SW480 (cell line): ENCODE data around the gene TMEM94.
A peak's percentile ranks its signal among the peaks of the same experiment; 100 is the strongest.
"Not testable (repeated sequence)": the region's sequence is repeated elsewhere in the genome, so short reads cannot be mapped to it uniquely, and the experiment has no call there.

ENCODE experiments used
- DNase-seq: peaks from one replicate; pipeline ENCODE4 v3.0.0-alpha.2; 2016; ENCODE audit warnings: low spot score

Gene TMEM94

DNA sequence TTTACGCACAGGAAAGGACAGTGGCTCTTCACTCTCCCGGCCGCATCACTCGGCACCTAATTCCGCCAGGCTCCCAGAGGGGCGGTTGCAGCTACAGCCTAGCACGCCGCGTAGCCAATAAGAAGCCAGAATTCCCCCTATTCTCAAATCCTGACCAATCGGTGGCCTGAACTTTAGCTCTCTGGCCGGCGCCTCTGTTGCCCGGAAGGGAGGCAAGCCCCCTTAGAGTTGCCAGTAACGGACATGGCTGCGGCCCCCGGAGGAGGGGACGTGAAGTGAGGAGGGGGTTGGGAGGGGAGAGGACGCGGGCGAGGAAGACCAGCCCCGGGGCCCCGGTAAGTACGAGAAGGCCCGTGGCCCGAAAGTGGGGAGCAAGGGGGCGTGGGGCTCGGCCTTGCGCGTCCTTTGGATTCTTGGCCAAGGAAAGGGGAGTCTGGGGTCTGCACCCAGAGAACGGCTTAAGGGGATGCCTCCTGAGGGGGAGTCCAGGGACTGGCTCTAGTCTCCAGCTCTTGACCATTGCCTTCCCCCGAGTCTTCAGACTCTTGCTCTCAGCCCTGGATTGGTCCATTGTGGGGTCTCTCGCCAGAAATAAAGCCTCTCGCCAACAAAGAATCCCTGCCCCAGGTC lies at the start of gene TMEM94:
TSS of gene TMEM94 (plus strand) at position 219 of the 630 bp plus-strand sequence. CDS start 15,271 bp downstream, outside the sequence.
- peak; percentile 97 for DNase-seq

GRCh38 chr17:75407655-75408352 lies 48.6 kb upstream of the TMEM94 start:
- DNase-seq, result no peak

GRCh38 chr17:75410141-75410540 lies 46.3 kb upstream of the TMEM94 start:
- no peak for DNase-seq

GRCh38 chr17:75411328-75412067 lies 44.9 kb upstream of the TMEM94 start:
- DNase-seq, result no peak

GRCh38 chr17:75412455-75413317 lies 43.7 kb upstream of the TMEM94 start:
- DNase-seq, result peak; percentile 62

GRCh38 chr17:75414488-75414887 lies 41.9 kb upstream of the TMEM94 start:
- DNase-seq, result no peak

DNA sequence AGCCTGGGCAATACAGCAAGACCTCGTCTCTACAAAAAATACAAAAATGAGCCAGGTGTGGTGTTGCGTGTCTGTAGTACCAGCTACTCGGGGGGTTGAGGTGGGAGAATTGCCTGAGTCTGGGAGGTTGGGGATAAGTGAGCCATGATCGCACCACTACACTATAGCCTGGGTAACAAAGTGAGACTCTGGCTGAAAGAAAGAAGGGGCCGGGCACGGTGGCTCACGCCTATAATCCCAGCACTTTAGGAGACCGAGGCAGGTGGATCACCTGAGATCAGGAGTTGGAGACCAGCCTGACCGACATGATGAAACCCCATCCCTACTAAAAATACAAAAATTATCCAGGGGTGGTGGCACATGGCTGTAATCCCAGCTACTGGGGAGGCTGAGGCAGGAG lies 40.4 kb upstream of the TMEM94 start:
- no peak for DNase-seq

- no peak for DNase-seq
Observed at GRCh38 chr17:75417054-75417580, 39.3 kb upstream of the TMEM94 start.

GRCh38 chr17:75418531-75418930 lies 37.9 kb upstream of the TMEM94 start:
- no peak for DNase-seq

DNA sequence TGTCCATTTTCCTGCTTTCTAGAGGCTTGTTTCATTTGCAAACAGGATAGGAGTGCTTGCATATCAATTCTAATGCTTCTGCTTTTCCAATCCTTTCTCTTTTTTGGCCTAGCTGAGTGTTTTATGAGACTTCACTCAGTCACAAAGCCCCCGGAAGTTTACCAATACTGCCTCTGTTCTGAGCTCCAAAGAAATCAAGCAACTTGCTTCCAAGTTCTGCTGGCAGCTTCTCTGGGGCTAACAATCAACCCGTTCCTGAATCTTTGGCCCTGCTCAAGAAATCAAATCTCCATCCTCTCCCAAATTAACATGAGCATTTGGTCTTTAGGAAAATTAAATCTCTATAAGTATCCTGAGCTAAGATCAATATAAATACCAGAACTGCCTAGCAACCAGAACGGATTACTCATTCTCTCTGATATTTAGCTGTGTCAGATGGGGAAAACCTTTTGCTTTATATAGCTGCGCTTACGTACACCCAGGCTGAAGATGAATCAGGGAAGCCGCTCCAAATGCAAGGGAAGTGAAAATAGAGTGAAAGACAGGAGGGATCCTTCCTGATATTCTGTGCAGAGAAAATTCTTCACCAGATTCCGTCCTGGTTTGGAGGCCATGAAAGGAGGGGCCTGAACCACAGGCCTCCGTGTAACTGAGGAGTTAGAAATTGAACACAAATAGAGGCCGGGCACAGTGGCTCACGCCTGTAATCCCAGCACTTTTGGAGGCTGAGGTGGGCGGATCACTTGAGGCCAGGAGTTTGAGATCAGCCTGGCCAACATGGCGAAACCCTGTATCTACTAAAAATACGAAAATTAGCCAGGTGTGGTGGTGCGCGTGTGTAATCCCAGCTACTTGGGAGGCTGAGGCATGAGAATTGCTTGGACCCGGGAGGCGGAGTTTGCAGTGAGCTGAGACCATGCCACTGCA lies 27.6 kb upstream of the TMEM94 start:
- no peak for DNase-seq

- DNase-seq, result peak; percentile 87
Observed at GRCh38 chr17:75430159-75430974, 26.1 kb upstream of the TMEM94 start.

DNA sequence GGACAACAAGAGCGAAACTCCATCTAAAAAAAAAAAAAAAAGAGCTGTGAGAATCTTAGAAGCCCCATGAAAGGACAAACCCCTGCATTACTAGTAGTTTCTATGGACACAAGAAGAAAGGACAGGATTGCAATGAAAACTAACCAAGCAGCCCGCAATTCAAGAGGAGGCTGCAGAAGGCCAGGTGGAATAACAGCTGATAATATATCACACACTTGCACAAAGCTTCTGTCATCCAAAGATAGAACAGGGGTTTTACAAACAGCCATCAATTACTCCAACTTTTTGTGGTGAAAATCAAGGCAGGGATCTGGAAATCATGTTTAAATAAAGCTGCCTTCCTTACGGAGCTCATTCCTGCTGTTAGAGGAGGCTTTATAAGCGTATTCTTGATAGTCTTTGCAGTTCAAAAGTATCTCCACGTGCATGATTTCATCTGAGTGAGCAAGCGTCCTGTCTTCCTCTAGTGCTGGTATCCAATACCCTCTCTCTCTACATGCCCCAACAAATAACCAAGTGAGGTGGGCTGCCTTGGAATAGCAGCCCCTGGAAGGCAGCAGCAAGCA lies 23.1 kb upstream of the TMEM94 start:
- DNase-seq, result no peak

- not testable (repeated sequence) for DNase-seq
Observed at GRCh38 chr17:75434433-75434832, 22.0 kb upstream of the TMEM94 start.

DNA sequence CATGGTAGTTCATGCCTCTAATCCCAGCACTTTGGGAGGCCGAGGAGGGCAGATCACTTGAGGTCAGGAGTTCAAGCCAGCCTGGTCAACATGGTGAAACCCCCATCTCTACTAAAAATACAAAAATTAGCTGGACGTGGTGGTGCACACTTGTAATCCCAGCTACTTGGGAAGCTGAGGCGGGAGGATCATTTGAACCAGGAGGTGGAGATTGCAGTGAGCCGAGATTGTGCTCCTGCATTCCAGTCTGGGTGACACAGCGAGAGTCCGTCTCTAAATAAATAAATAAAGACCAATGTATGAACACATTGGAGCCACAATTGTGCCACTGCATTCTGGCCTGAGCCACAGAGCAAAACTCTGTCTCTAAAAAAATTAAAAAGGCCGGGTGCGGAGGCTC lies 19.0 kb upstream of the TMEM94 start:
- DNase-seq, result not testable (repeated sequence)

DNA sequence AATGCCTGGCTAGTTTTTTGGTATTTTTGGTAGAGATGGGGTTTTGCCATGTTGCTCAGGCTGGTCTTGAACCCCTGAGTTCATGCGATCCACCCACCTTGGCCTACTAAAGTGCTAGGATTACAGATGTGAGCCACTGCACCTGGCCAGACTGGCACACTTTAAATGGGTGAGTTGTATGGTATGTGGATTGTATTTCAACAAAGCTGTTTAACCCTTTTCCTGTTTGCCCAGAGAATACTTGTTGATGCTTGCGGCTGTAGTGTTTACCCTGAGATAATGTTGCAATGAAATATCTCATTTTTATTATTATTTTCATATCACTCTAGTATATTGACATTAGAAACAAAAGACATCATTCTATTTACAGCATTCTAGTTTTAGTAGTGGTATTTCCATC lies 17.1 kb upstream of the TMEM94 start:
- no peak for DNase-seq

DNA sequence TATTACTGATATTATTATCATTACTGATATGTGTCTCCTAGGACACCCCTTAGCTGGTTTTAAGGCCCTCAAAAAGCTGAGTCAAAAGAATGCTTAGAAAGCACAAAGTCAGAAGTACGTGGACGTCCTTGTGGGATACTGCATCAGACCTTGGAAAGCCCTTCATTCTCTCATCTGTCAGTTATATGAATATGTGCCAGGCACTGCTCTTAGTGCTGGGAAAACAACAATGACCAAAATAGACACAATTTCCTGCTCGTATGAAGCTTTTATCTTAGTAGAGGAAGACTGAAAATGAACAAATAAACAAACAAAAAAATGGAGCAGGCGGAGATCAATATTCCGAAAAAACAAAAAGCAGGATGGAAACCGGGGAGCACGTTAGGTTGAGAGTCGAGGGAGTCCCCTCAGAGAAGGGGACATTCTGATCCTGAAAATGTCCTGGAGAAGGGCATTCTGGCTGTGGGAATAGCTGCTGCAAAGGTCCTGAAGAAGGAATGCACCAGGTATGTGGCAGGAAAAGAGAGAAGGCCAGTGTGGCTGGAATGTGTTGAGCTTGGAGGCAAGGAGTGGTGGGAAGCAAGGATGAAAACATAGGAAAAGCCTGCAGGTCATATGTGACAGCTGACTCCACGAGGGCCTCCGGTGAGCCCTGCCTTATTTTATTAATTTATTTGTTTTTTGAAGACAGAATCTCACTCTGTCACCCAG lies 15.5 kb upstream of the TMEM94 start:
- DNase-seq, result no peak

- no peak for DNase-seq
Observed at GRCh38 chr17:75442168-75443103, 14.0 kb upstream of the TMEM94 start.

DNA sequence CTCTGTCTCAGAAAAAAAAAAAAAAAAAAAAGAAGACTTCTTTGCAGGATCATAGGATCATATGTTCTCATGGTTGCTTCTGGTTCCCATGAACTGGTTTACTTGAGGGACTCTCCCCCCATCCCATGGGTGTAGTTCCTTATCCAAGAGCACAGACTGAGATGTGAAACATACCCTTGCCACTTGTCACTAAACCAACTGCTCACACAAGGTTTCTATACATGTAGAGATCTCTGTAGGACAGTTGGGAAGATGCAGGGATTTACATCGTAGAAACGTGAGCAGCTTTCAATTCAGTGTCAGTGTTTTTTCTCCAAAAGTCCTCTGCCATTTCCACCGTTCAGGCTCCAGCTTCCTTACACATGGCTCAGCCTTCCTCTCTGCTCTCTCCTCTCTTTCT lies 11.1 kb upstream of the TMEM94 start:
- no peak for DNase-seq
